GM20000 (cell line): ENCODE measurements around the gene PDZRN4.

ENCODE experiments used
- DNase-seq: peaks from one replicate; pipeline ENCODE4 v3.0.0; 2012; ENCODE audit warnings: low spot score
- CTCF ChIP-seq: IDR thresholded peaks from 2 replicates; pipeline ENCODE4 v1.5.1; 2012; ENCODE audit warnings: mild to moderate bottlenecking, control low read depth; ENCODE audit errors: extremely low read depth, missing control alignments

PDZRN4 gene

GRCh38 chr12:41336041-41336549 is 148.0 kb downstream of the PDZRN4 start:
- DNase-seq: no peak
- no peak for TF ChIP-seq CTCF

GRCh38 chr12:41339784-41340183 is 151.7 kb downstream of the PDZRN4 start:
- no peak for DNase-seq
- no peak for TF ChIP-seq CTCF

GRCh38 chr12:41344776-41345470 is 156.8 kb downstream of the PDZRN4 start:
- TF ChIP-seq CTCF: no peak
- DNase-seq: no peak

- no peak for DNase-seq
- no peak for TF ChIP-seq CTCF
Observed at GRCh38 chr12:41348198-41348597, 160.1 kb downstream of the PDZRN4 start.

- DNase-seq: no peak
- TF ChIP-seq CTCF: no peak
Observed at GRCh38 chr12:41356181-41356580, 168.1 kb downstream of the PDZRN4 start.

GRCh38 chr12:41361738-41362137 is 173.6 kb downstream of the PDZRN4 start:
- no peak for TF ChIP-seq CTCF
- DNase-seq: no peak

- no peak for TF ChIP-seq CTCF
- DNase-seq: no peak
Observed at GRCh38 chr12:41362510-41362909, 174.4 kb downstream of the PDZRN4 start.
